Measurements from ENCODE around the gene OR51B5.
"Not testable (repeated sequence)": the region's sequence is repeated elsewhere in the genome, so short reads cannot be mapped to it uniquely, and the experiment has no call there.

Gene OR51B5, protein sequence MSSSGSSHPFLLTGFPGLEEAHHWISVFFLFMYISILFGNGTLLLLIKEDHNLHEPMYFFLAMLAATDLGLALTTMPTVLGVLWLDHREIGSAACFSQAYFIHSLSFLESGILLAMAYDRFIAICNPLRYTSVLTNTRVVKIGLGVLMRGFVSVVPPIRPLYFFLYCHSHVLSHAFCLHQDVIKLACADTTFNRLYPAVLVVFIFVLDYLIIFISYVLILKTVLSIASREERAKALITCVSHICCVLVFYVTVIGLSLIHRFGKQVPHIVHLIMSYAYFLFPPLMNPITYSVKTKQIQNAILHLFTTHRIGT

DNA sequence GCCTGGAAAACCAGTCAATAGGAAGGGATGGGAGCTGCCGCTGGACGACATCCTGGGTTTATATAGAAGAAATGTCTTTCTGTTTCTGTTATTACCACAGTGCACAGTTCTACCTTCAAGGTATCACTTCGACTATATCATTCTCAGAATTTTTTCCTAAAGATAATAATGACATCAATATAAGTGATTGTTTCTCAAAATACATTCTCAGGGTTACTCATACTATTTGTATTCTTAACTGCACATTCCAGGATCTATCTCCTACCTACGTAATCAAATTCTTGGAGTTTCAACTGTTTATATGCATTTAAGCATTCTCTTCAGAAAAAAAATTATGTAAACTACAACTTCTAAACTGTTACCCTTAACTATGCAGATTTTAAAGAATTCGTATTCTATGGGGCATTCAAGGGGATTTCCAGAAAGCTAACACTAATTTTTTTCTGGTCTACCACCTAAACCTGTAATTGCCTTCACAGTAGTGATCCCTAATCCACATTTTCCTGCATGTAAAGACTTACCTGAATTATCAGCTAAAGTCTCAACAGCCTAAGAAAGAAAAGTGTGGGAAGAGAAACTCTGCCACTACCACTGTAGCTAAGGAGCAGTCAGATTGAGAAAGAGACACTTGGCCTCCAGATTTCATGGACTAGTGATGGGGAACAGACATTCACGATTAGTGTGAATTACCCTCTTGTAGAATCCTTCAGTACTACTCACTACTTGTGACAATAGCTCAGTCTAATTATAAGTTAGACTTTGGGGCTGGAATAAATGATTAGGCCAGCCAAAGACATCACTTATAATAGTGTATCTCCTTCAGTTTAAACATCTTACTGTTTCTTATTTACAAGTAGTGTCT, at the start of gene OR51B5:
Gene OR51B5, minus strand, starts transcription at position 51 of the 862 bp plus-strand sequence. Its CDS starts 0 bp downstream, at position 51.
- DNase-seq (ENCODE audit: low read depth in 2 of 2), result no peak

DNA sequence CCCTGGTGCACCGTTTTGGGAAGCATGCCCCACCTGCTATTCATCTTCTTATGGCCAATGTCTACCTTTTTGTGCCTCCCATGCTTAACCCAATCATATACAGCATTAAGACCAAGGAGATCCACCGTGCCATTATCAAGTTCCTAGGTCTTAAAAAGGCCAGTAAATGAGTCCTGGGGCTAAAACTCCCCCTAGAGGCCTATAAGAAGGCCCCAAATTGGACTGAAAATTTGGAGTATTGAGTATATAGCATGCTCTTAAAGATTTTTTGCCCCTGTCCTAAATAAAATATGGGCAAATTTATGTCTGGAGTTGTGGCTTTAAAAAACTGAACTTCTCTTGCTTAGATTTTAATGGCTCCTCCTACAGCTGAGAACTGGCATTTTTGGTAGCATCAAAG, 46.9 kb upstream of the OR51B5 start:
- DNase-seq (ENCODE audit: low read depth in 2 of 2), result no peak

DNA sequence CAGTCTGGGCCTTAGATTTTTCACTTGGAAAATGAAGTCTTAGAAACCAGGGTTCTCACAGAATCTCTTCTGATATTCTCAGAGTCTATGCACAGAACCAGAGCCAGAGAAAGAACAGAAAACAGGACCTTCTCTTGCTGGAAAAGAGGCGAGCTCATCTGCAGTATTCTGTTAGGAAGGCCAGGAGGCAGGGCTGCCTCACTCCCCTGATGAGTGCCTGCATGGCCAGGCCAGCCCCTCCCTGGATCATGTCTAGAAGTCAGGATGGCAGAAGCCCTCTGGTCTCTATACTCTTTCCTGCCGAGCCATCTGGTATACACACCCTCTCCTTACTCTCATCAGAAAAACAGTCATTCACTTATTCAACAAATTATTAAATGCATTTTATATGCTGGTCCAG, 41.0 kb upstream of the OR51B5 start:
- no peak for DNase-seq (ENCODE audit: low read depth in 2 of 2)

DNA sequence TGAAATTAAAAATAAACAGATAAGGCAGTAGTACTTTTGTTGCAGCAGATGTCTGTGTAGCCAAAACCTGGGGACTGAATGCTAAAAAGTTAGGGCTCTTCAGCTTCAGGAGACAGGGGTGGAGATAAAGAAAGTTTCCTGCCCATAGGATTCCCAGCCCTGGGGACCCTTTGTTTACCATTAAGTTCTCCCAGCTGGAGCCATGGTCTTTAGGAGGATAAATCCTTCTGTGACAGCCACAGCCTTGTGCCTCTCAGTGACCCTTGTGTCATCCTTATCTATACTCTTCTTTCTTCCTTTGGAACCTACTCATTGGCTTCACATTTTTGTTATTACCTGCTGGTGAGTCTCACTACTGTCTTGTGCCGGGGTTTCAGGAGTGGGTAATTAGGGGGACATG, 40.3 kb upstream of the OR51B5 start, which contains the start of gene OR51M1:
Gene OR51M1, plus strand, starts transcription at position 237 of the 400 bp plus-strand sequence. CDS start 5,587 bp downstream, outside the sequence.
- no peak for DNase-seq (ENCODE audit: low read depth in 2 of 2)

DNA sequence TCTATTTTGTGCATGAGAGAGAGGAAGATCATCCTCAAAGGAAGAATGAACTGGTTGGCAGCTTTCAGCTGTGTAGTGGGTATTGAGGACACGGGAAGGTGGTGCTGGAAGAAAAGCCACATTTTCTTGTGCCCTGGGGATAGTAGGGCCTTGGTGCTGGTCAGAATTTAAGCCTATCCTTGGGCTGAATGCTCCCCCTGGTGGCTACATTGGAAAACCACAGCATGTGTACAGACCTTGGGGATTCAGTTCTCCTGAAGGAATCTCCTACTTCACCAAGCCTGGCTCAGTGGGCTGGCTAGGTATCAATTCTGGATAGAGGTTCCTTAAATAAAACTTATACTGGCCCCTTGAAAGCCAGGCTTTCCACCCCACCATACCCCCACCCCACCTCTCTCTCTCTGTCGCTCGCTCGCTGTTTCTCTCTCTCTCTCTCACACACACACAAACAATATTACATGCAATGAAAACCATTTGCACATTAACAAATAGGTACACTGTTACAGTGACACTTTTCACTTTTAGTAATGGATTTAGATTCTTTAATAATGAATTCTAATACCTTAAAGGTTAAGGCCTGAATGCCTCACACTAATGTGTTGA, 37.5 kb upstream of the OR51B5 start:
- DNase-seq (ENCODE audit: low read depth in 2 of 2), result peak in 1 of 2 donors; percentile 6

DNA sequence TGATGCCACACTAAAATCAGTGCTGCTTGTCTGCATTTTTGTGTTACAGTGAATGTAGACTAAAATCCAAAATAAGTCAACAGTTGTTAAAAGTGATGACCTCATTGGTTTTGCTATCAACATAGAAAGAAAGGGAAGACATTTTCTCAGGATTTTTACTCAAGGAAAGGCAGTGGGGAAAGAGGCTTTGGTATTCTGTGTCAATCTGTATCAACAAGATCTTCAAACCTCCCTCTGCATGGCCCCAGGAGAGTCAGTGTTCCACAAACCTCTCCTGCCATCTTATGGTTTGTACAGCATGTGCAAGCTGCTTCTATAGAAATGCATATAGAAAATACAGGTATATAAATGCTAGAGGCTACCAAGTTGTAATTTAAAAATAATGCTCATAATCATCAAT, 26.5 kb upstream of the OR51B5 start:
- DNase-seq (ENCODE audit: low read depth in 2 of 2), result no peak

DNA sequence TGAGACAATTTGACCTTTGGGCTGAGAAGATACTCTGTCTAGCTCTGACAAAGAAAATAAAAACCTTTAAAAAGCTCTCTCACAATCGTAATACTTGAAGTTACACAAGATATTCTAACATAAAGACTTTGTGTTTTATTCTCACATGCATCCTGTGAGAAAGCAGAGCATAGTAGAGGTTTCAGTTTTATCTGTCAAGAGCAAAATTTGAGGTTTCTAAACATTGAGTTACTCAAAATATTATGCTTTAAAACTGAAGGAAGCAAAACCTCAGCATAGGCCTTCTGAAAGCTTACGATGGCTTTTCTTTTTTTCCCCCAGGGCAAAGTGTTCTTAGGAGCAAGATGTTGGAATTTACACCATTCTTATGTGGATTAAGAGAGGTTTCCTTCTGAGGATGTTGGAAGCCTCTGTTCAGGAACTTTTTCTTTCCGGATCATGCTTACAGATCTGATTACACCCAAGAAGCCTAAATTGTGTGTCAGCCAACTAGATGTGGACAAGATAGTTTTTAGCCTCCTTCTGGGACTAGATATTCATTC, 25.2 kb upstream of the OR51B5 start:
- DNase-seq (ENCODE audit: low read depth in 2 of 2), result no peak

DNA sequence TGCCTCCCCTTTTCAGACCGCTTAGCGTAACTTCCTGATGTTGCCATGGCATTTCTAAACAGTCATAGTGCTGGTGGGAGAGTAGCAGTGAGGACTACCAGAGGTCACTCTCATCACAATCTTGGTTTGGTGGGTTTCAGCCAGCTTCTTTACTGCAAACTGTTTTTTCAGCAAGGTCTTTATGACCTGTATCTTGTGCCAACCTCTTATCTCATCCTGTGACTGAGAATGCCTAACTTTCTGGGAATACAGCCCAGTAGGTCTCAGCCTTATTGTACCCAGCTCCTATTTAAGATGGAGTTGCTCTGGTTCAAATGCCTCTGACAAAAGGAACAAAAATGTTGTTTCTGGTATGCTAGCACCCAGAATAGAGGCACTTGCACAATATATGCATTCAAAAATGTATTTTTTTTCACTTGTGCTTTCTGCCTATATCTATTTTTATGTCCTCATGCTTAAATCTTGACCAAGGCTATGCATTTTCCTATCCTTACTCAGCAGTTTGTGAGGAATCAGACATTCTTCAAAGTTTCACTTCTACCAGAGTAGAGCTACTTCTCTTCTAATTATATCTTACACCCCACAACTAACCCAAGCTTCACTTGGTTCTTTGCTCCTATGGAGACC, 24.2 kb upstream of the OR51B5 start:
- no peak for DNase-seq (ENCODE audit: low read depth in 2 of 2)

DNA sequence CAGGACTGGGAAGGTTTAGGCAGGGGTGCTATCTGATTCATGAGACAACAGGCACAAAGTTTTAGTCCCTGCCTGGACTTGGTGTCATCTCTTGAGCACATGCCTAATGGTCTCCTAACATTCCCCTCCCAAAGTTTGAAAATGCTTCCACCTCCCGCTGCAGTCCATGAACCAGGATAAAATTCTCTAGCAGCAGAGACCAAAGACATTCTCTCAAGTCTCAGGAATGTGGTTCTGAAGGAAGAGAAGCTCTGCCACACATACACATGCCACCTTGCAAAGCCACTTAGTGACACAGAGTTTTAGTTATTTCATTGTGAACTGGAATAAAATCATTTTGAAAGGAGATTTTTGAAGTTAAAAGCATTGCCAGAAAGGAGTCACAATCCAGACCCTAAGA, 23.5 kb upstream of the OR51B5 start:
- no peak for DNase-seq (ENCODE audit: low read depth in 2 of 2)

DNA sequence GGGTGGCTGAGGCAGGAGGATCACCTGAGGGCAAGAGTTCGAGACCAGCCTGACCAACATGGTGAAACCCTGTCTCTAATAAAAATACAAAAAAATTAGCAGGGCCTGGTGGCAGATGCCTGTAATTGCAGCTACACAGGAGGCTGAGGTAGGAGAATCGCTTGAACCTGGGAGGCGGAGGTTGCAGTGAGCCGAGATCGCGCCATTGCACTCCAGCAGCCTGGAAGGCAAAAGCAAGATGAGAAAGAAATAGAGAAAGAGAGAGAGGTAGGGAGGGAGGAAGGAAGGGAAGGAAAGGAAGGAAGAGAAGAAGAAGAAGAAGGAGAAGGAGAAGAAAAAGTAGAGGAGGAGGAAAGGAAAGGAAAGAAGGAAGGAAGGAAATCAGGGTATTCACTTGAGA, 23.0 kb upstream of the OR51B5 start:
- DNase-seq (ENCODE audit: low read depth in 2 of 2), result not testable (repeated sequence)

DNA sequence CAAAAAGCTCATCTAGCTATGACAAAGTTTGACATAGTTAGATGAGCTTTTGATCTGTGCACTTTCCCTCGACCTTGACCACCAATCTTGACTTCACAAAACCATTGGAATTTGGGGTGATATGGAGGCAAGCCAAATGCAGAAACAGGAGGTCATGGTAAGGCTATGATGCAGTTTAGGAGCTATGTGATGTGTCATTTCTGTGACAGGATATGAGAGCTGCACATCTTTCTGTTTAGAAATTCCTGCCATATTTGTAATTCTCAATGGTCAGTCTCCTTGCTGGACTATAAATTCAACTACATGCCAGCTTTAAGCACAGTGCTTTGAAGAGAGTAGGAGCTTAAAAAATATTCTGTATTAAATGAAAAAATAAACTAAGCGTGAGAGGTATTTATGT, 20.9 kb upstream of the OR51B5 start:
- no peak for DNase-seq (ENCODE audit: low read depth in 2 of 2)

DNA sequence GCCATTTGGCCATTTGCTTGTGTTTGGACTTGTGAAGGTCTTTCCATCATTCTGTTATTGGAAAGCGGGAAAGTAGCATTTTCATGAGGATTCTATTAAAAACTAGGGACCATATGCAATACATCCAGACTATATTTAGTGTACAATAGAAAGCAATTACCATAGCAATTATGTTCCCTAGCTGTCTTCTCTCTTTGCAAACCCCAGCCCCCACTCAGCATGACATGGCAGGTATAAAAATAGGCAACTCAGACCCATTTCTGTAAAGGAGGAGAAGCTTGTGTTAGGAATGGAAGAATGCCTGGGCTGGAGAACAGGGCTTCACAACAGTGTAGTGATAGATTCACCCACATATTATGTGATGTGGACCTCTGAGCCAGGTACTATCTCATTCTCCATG, 20.4 kb upstream of the OR51B5 start:
- no peak for DNase-seq (ENCODE audit: low read depth in 2 of 2)

DNA sequence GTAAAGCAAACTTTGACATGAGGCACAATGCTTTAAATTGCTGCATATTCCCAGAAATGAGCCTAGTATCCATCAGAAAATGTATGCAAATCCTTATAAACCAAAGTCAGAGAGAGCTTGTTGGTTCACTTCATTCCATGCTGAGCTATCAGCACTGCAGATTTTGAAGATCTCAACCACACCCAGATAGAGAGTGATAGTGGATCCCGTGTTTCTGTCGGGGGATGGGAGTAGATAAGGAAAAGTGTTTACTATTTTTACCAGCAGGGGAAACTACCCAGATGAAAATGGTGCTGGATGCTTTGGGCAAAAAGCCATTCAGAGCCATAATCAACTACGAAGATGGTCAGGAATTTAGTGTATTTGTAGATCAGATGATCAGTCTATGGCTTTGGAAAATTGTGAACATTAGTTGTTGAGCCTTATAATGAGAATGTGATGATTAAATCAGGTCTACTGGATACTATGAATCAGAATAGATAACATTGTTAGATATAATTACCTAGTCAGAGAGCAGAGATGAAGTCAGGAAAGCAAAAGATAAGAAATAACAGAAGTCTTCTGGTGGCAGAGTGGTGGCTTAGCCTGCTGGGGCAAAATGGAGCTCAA, 18.8 kb upstream of the OR51B5 start:
- no peak for DNase-seq (ENCODE audit: low read depth in 2 of 2)

DNA sequence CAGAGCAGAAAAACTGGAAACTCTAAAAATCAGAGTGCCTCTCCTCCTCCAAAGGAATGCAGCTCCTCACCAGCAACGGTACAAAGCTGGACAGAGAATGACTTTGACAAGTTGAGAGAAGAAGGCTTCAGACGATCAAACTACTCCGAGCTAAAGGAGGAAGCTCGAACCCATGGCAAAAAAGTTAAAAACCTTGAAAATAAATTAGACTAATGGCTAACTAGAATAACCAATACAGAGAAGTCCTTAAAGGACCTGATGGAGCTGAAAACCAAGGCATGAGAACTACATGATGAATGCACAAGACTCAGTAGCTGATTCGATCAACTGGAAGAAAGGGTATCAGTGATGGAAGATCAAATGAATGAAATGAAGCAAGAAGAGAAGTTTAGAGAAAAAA, 12.7 kb upstream of the OR51B5 start:
- DNase-seq (ENCODE audit: low read depth in 2 of 2), result not testable (repeated sequence)

DNA sequence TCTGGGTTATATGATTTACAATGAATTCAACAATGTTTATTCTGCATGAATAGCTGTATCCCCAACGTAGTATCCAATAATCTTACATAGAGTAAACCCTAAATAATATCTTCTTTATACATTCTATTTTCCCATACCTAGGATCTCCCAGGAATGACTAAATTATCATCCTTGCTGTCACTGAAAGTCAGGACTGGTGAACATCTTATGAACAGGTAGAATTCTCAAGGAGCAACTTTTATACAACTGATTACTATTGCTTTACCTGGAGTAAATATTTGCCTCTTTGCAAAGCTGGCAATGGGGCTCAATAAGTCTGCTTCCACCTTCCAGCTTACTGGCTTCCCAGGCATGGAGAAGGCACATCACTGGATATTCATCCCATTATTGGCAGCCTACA, 7.9 kb upstream of the OR51B5 start, which contains the start of gene OR51B6:
Gene OR51B6, plus strand, starts transcription at position 301 of the 400 bp plus-strand sequence. Its CDS starts 0 bp downstream, at position 301.
- DNase-seq (ENCODE audit: low read depth in 2 of 2), result no peak

DNA sequence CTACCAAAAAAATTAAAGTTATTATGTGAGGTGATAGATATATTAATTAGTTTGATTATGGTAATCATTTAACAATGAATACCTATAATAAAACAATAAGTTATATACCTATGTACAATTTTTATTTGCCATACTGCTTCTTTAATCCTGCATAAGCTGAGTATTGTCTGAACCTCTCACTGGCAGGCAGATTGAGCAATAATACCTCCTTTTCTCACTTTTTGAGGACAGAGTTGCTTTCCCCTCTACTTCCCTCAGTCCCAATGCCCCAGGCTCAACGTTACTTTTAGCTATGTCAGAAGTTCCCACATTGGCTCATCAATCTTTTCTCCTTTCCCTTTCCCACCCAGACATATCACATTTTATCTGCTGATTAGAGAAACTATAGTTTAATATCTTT, 6.2 kb upstream of the OR51B5 start:
- no peak for DNase-seq (ENCODE audit: low read depth in 2 of 2)

DNA sequence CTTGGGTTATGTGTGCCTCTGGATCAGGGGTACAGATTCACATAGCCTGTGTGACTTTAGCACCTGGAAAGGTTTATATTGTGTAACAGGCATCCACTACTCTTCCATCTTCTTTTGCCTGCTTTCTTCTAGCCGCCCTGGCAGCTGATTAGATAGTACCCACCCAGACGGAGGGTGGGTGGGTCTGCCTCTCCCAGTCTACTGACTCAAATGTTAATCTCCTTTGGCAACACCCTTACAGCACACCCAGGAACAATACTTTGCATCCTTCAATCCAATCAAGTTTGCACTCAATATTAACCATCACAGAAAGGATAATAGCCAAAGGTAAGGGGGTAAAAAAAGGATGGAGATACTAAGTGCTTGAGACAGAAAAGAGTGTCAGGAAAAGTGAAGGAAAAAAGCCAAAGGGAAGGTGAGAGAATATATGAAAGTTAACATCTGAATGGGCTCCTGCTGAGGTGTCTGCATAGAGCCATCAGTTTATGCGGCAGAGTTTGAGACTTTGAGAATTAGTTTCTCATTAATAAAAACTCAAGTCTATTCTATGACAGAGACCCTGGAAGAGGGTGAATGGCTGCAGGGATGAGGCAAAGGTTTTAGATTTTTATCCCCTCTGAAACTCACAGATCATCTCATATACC, 5.3 kb upstream of the OR51B5 start:
- DNase-seq (ENCODE audit: low read depth in 2 of 2), result no peak

DNA sequence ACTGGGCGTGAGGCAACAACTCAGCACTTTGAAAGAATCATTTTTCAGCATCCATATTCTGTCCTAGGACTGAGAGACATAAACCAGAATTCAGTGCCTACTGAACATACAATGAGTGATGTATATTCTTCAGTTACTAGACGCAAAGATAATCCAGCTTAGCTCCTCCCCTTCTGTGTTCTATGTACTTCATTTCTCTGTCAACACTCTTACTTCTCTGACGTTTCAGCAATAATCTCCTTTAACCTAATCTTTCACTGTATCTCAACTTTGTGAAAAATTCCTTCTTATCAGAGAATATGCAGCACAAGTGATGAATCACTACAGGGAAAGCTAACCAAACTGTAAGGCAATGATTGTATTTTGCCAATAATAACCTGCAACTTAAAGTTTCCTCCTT, 2.5 kb upstream of the OR51B5 start:
- no peak for DNase-seq (ENCODE audit: low read depth in 2 of 2)

DNA sequence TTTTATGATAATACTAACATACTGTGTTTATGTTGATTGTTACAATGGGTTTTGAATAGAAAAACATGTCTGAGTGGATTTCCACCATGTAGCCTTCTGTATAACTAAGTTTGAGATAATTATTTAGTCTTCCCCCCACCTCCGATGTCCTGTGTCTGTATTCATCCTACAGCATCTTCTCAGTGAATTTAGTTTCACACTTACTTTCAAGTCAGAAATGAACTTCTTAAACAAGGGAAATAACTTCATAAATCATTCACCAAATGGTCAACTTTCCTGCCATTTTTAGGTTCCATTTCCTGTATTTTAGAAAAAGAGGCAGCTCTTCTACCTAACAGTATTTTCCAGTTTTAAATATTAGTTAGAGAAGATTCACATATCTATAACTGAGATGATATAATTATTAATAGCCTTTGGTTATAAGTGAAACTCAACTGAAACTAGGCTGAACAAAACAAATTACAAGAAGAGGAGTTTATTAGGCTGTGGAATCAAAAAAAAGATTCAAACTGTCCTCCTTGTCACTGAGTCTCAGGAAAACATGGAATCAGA, 3.5 kb downstream of the OR51B5 start:
- no peak for DNase-seq (ENCODE audit: low read depth in 2 of 2)

DNA sequence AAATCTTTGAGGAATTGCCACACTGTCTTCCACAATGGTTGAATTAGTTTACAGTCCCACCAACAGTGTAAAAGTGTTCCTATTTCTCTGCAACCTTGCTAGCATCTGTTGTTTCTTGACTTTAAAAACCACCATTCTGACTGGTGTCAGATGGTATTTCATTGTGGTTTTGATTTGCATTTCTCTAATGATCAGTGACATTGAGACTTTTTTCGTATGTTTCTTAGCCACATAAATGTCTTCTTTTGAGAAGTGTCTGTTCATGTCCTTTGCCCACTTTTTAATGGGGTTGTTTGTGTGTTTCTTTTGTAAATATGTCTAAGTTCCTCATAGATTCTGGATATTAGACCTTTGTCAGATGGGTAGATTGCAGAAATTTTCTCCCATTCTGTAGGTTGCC, 6.1 kb downstream of the OR51B5 start:
- DNase-seq (ENCODE audit: low read depth in 2 of 2), result not testable (repeated sequence)

All from stimulated activated CD8-positive, alpha-beta memory T cell treated with anti-CD3 and anti-CD28 coated beads, Interleukin-2, amount 100 ng/mL, for 48 hours (primary cell).